Skeletal muscle satellite cell (primary cell): Measurements from ENCODE around the gene DCUN1D3.

Source experiments
- H3K27me3 ChIP-seq: 2 replicates; pipeline ENCODE4 v1.7.0; 2013; ENCODE audit warnings: low read length; ENCODE audit not compliant: control insufficient read depth, insufficient read depth
- H3K36me3 ChIP-seq: 2 replicates; pipeline ENCODE4 v1.7.0; 2013; ENCODE audit warnings: mild to moderate bottlenecking, control low read depth, low read length; ENCODE audit not compliant: insufficient read depth
- H3K4me1 ChIP-seq: 2 replicates; pipeline ENCODE4 v1.7.0; 2013; ENCODE audit warnings: low read length; ENCODE audit not compliant: control insufficient read depth, insufficient read depth
- H3K4me2 ChIP-seq: 2 replicates; pipeline ENCODE4 v1.7.0; 2013; ENCODE audit warnings: mild to moderate bottlenecking, low read length
- H3K4me3 ChIP-seq: 2 replicates; pipeline ENCODE4 v1.7.0; 2013; ENCODE audit warnings: low read length
- H3K9ac ChIP-seq: 2 replicates; pipeline ENCODE4 v1.7.0; 2013; ENCODE audit warnings: mild to moderate bottlenecking, low read depth, low read length, moderate library complexity
- H3K9me3 ChIP-seq: replicated peaks from 2 replicates; pipeline ENCODE4 v1.7.0; 2013; ENCODE audit warnings: mild to moderate bottlenecking, control low read depth, low read length

Gene DCUN1D3

GRCh38 chr16:20883554-20884239, 16.5 kb downstream of the DCUN1D3 start:
- Histone ChIP-seq H3K27me3 (no peaks in the 10 kb centered on the region), H3K4me3 (no peak overlapping the region), H3K9me3 (no peaks in the 10 kb centered on the region), H3K4me2 (peak overlapping the region; percentile 21), H3K9ac (no peak overlapping the region), H3K4me1 (peaks cover 42% of the 10 kb centered on the region), H3K36me3 (peaks cover 21% of the 10 kb centered on the region)

GRCh38 chr16:20881503-20881878, 18.7 kb downstream of the DCUN1D3 start:
- Histone ChIP-seq H3K9me3 (no peaks in the 10 kb centered on the region), H3K36me3 (peaks cover 10% of the 10 kb centered on the region), H3K9ac (no peak overlapping the region), H3K4me1 (peaks cover 48% of the 10 kb centered on the region), H3K4me2 (no peak overlapping the region), H3K4me3 (no peak overlapping the region), H3K27me3 (no peaks in the 10 kb centered on the region)

GRCh38 chr16:20880867-20881502, 19.2 kb downstream of the DCUN1D3 start:
- no peak overlapping the region for H3K4me2 ChIP-seq
- no peak overlapping the region for H3K4me3 ChIP-seq
- H3K4me1 ChIP-seq: peaks cover 48% of the 10 kb centered on the region
- H3K36me3 ChIP-seq: peaks cover 10% of the 10 kb centered on the region
- no peak overlapping the region for H3K9ac ChIP-seq
- no peaks in the 10 kb centered on the region for H3K27me3 ChIP-seq
- no peaks in the 10 kb centered on the region for H3K9me3 ChIP-seq

GRCh38 chr16:20879175-20880040, 20.8 kb downstream of the DCUN1D3 start:
- Histone ChIP-seq H3K27me3 (no peaks in the 10 kb centered on the region), H3K36me3 (peaks cover 5% of the 10 kb centered on the region), H3K4me3 (peak overlapping the region; percentile 43), H3K4me1 (peaks cover 53% of the 10 kb centered on the region), H3K9ac (peak overlapping the region; percentile 21), H3K9me3 (no peaks in the 10 kb centered on the region), H3K4me2 (peak overlapping the region; percentile 78)

GRCh38 chr16:20878682-20879147, 21.4 kb downstream of the DCUN1D3 start:
- H3K27me3 ChIP-seq: no peaks in the 10 kb centered on the region
- H3K9me3 ChIP-seq: no peaks in the 10 kb centered on the region
- H3K9ac ChIP-seq: peak overlapping the region; percentile 21
- H3K4me3 ChIP-seq: peak overlapping the region; percentile 43
- peaks cover 48% of the 10 kb centered on the region for H3K4me1 ChIP-seq
- H3K36me3 ChIP-seq: peaks cover 5% of the 10 kb centered on the region
- peak overlapping the region; percentile 78 for H3K4me2 ChIP-seq

GRCh38 chr16:20875355-20875650, 24.9 kb downstream of the DCUN1D3 start:
- Histone ChIP-seq H3K4me3 (no peak overlapping the region), H3K4me1 (peaks cover 43% of the 10 kb centered on the region), H3K9me3 (no peaks in the 10 kb centered on the region), H3K4me2 (no peak overlapping the region), H3K36me3 (peaks cover 11% of the 10 kb centered on the region), H3K27me3 (no peaks in the 10 kb centered on the region), H3K9ac (no peak overlapping the region)

GRCh38 chr16:20874088-20874581, 26.0 kb downstream of the DCUN1D3 start:
- Histone ChIP-seq H3K4me3 (no peak overlapping the region), H3K36me3 (peaks cover 11% of the 10 kb centered on the region), H3K9ac (no peak overlapping the region), H3K27me3 (no peaks in the 10 kb centered on the region), H3K4me2 (peak overlapping the region; percentile 31), H3K9me3 (no peaks in the 10 kb centered on the region), H3K4me1 (peaks cover 33% of the 10 kb centered on the region)

GRCh38 chr16:20873331-20873730, 26.8 kb downstream of the DCUN1D3 start:
- H3K27me3 ChIP-seq: no peaks in the 10 kb centered on the region
- H3K9ac ChIP-seq: no peak overlapping the region
- H3K36me3 ChIP-seq: peaks cover 11% of the 10 kb centered on the region
- no peaks in the 10 kb centered on the region for H3K9me3 ChIP-seq
- H3K4me2 ChIP-seq: no peak overlapping the region
- no peak overlapping the region for H3K4me3 ChIP-seq
- peaks cover 33% of the 10 kb centered on the region for H3K4me1 ChIP-seq

GRCh38 chr16:20871941-20872815, 28.0 kb downstream of the DCUN1D3 start:
- no peak overlapping the region for H3K4me3 ChIP-seq
- no peak overlapping the region for H3K9ac ChIP-seq
- peaks cover 42% of the 10 kb centered on the region for H3K4me1 ChIP-seq
- H3K4me2 ChIP-seq: no peak overlapping the region
- no peaks in the 10 kb centered on the region for H3K9me3 ChIP-seq
- no peaks in the 10 kb centered on the region for H3K27me3 ChIP-seq
- H3K36me3 ChIP-seq: peaks cover 8% of the 10 kb centered on the region

- no peak overlapping the region for H3K4me2 ChIP-seq
- no peaks in the 10 kb centered on the region for H3K9me3 ChIP-seq
Measured at GRCh38 chr16:20871258-20871657, 28.9 kb downstream of the DCUN1D3 start.

More at GRCh38 chr16:20871258-20871657, 28.9 kb downstream of the DCUN1D3 start:
- Histone ChIP-seq H3K9ac (no peak overlapping the region), H3K4me1 (peaks cover 51% of the 10 kb centered on the region), H3K27me3 (no peaks in the 10 kb centered on the region), H3K36me3 (peaks cover 6% of the 10 kb centered on the region), H3K4me3 (no peak overlapping the region)
